Hematopoietic multipotent progenitor cell treated with erythropoietin and hydrocortisone succinate and interleukin-3 and kit ligand, for 8 days (in vitro differentiated cells): ENCODE results near the gene HP.

Experiments
- DNase-seq: peaks from one replicate; pipeline ENCODE4 v3.0.0-alpha.2; 2015

Gene HP

DNA sequence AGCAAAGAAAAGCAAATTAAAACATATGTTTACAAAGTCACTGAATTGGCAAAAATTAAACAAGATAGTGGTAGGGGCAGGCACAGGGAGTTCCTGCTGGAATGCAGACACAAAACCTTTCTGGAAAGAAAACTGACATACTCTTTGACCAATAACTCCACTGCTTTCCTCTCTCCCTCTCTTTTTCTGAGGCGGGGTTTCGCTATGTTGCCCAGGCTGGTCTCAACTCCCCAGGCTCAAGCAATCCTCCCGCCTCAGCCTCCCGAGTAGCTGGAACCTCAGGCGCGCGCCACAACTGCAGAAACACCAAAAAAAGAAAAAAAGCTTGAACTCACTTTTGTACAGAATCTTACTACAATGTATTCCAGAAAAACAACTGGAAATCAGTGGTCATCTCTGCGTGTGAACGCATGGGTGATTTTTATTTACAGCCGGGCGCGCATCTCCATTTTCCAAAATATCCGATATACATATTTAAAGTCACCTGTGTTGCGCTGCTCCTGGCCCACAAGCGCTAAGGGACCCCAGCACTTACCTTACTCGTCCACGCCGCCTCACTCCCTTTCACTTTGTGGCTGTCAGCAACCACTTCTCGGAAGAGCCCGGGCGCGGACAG lies 38.6 kb downstream of the HP start:
- peak; percentile 54 for DNase-seq

DNA sequence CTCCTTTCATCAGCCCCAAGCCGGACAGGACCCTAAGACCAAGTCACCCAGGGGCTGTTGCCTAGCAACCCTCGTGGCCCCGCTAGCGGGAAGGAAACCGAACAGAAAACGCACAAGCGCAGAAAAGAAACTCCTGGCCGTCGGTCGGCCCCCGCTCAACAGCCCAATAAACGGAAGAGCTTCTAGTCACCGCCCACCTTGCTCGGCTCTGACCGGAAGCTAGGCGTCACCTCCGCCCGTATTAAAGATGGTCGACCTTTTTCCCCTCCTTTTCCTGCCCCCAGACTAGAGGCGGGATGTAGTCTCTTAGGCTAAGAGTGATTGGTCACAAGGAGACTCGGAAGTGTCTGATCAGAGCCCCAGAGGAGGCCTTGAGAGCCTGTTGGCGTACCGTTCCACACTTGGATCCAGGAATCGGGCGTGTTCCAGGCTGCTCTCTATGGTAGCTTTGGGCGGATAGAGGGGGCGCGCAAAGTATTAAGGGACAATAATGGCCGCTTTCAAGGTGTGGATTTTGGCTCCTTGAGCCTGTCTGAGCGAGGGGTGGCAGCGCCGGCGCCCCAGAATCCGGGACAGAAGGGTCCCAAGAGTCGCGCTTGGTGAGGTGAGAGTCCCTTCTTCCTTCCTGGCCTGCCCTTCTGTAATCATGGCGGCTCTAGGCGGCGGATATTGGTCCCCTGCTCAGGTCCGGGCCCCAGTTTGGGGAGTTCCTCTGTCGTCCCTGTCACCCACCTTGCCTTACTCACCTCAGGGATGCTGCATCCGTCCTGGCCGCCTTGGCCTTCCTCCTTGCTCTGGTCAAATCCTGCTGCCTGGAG lies 39.4 kb downstream of the HP start, which contains the start of the genes DHX38 and TXNL4B:
Gene DHX38 (plus strand): TSS at position 400 of the 818 bp plus-strand sequence. CDS start 2,311 bp downstream, outside the sequence.
Gene TXNL4B (minus strand): TSS at position 173 of the 818 bp plus-strand sequence. CDS start 2,871 bp downstream, outside the sequence.
- DNase-seq, result peak; percentile 99

GRCh38 chr16:72094266-72094610 lies 39.9 kb downstream of the HP start:
- peak; percentile 53 for DNase-seq

DNA sequence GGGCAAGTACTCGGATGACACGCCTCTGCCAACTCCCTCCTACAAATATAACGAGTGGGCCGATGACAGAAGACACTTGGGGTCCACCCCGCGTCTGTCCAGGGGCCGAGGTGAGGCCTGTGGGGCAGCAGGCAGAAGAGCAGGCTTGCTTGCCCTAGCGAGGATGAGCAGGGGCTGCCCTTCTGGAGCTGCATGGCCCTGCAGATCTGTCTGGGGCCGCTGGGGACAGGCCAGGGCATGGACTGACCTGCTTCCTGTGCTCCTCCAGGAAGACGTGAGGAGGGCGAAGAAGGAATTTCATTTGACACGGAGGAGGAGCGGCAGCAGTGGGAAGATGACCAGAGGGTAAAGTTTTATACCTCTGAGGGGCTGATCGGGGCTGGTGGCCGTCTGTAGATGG lies 44.6 kb downstream of the HP start:
- DNase-seq, result no peak

- peak; percentile 81 for DNase-seq
Measured at GRCh38 chr16:72099377-72099818, 45.1 kb downstream of the HP start.

- no peak for DNase-seq
Measured at GRCh38 chr16:72101195-72101594, 46.9 kb downstream of the HP start.

DNA sequence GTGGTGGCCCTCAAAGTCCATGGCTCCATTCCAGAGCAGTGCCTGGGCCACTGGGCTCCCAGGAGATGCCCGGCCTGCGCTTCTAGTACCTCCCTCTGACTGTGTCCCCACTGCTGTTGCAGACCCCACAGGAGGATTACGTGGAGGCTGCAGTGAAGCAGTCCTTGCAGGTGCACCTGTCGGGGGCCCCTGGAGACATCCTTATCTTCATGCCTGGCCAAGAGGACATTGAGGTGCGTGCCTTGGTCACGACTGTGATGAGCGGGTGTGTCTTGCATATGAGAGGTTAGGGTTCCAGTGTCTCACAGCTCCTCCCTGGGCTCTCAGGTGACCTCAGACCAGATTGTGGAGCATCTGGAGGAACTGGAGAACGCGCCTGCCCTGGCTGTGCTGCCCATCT lies 50.6 kb downstream of the HP start:
- DNase-seq, result no peak

DNA sequence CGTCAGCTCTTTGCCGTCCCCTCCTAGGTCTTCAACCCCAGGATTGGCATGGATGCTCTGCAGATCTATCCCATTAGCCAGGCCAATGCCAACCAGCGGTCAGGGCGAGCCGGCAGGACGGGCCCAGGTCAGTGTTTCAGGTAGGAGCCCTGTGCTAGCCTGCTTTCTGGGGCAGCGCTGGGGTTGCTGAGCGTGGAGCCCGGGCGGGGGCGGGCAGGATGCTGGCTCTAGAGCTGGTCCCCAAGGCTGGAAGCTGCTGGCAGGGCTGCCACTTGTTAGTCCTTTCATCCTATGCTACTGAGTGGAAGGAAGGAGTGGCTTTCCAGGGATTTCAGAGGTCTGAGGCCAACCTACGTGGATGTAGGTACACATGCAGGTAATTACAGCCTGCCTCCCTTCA lies 51.7 kb downstream of the HP start:
- DNase-seq, result no peak

- DNase-seq, result no peak
Measured at GRCh38 chr16:72107371-72107770, 53.1 kb downstream of the HP start.

GRCh38 chr16:72108353-72109102 lies 54.2 kb downstream of the HP start:
- no peak for DNase-seq

DNA sequence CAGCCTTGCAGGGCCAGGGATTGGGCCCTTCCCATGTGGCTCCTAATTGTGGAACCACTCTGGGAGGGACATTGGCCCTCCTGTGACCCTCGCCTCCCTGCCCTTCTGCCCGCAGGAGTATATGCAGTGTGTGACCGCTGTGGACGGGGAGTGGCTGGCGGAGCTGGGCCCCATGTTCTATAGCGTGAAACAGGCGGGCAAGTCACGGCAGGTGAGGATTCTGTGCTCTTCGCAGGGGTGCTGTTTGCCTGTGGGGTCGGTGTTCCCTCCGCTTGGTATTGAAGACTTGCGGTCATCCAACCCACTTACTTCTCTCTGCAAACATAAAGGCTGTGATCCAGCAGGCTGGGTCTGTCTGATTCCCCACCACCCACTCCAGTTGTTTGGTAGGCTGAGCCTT lies 55.0 kb downstream of the HP start:
- no peak for DNase-seq

DNA sequence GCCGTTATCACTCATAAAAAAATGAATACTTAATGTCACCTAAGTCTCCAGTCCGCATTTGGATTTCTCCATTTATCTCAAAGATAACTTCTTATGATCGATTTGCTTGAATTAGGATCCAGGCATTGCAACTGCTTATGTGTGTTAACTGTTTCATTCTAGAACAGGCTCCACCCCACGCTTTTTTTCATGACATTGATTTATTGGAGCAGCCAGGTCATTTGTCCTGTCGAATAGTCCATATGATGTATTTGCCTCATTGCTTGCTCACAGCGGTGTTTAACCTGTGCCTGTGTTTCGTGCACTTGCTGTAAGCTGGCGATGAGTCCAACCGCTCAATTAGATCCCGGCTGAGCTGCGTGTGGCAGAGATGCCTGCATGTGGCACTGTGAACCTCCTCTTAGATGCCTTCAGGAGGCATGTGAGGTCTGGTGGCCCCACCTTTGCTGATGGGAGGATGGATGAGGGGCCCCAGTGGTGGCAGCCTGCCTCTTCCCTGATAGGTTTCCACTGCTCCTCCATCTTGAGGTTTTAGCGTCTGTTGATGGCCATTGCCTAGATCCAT lies 55.7 kb downstream of the HP start:
- no peak for DNase-seq
